Kidney epithelial cell (primary cell): ENCODE data around the gene MCM3AP. TPM values are rescaled to one million over a fixed set of nuclear protein-coding genes. Genes with fewer than 3 reads are reported as not detected.

ENCODE experiments used
- DNase-seq: peaks from one replicate; pipeline ENCODE4 v3.0.0-alpha.2; 2010; ENCODE audit warnings: low read depth
- H3K27me3 ChIP-seq: 2 replicates; pipeline ENCODE4 v1.6.0; 2011; ENCODE audit warnings: low read length; ENCODE audit not compliant: control insufficient read depth, insufficient read depth
- H3K36me3 ChIP-seq: 2 replicates; pipeline ENCODE4 v1.5.1; 2011; ENCODE audit warnings: low read length; ENCODE audit not compliant: control insufficient read depth, insufficient read depth
- H3K4me3 ChIP-seq: 2 replicates; pipeline ENCODE4 v1.5.1; 2011; ENCODE audit warnings: low read depth, mild to moderate bottlenecking, control low read depth, low read length
- total RNA-seq: library from RNA; depleted of rRNA; stranded (reverse); fragments of >200 nt; gene quantifications from 2 replicates; pipeline ENCODE4 v1.2.3, GENCODE V29; 2015
- TF ChIP-seq, protein P1 (sequence below): IDR thresholded peaks from 2 replicates; pipeline ENCODE4 v1.5.1; 2011; ENCODE audit warnings: mild to moderate bottlenecking, moderate library complexity, low read length, control low read depth, inconsistent platforms; ENCODE audit not compliant: insufficient read depth, poor library complexity, severe bottlenecking

The MCM3AP gene
- total RNA-seq, 1 donor from 2014 or later = 63.7 TPM

DNA sequence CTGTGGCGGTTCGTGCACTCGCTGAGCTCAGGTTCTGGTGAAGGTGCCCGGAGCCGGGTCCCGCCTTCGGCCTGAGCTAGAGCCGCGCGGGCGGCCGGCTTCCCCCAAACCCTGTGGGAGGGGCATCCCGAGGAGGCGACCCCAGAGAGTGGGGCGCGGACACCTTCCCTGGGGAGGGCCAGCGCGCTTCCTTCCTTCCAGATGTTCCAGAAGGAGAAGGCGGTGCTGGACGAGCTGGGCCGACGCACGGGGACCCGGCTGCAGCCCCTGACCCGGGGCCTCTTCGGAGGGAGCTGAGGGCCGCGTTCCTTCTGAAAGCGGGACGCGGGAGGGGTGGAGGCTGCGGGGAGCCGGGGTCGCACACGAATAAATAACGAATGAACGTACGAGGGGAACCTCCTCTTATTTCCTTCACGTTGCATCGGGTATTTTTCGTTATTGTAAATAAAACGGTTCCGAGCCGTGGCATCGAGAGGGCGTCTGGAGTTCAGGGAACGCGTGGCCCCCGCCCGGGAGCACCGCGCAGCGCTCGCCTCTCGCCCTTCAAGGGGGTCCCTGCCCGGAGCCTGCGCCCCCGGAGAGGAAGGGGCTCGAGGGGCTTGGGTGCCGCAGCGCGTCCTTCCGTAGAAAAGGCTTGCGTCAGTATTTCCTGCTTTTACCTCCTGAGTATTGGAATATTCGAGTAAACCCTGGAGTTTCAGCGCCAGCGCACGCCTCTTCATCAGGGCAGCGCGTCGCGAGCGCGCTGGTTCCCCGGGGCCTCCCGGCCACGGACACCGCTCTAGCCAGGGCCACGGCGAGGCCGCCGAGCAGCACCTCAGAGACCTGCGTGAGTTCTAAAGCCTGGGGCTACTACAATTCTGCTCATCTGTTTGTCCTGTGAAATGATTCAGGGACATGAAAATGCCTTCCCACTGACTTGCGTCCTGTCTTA is 12.2 kb upstream of the MCM3AP start:
- Histone ChIP-seq H3K27me3 (peaks cover 6% of the 10 kb centered on the region), H3K4me3 (peak overlapping the region; percentile 32), H3K36me3 (peaks cover 3% of the 10 kb centered on the region)
- no peak for DNase-seq
- TF ChIP-seq, protein P1, sequence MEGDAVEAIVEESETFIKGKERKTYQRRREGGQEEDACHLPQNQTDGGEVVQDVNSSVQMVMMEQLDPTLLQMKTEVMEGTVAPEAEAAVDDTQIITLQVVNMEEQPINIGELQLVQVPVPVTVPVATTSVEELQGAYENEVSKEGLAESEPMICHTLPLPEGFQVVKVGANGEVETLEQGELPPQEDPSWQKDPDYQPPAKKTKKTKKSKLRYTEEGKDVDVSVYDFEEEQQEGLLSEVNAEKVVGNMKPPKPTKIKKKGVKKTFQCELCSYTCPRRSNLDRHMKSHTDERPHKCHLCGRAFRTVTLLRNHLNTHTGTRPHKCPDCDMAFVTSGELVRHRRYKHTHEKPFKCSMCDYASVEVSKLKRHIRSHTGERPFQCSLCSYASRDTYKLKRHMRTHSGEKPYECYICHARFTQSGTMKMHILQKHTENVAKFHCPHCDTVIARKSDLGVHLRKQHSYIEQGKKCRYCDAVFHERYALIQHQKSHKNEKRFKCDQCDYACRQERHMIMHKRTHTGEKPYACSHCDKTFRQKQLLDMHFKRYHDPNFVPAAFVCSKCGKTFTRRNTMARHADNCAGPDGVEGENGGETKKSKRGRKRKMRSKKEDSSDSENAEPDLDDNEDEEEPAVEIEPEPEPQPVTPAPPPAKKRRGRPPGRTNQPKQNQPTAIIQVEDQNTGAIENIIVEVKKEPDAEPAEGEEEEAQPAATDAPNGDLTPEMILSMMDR = no peak

DNA sequence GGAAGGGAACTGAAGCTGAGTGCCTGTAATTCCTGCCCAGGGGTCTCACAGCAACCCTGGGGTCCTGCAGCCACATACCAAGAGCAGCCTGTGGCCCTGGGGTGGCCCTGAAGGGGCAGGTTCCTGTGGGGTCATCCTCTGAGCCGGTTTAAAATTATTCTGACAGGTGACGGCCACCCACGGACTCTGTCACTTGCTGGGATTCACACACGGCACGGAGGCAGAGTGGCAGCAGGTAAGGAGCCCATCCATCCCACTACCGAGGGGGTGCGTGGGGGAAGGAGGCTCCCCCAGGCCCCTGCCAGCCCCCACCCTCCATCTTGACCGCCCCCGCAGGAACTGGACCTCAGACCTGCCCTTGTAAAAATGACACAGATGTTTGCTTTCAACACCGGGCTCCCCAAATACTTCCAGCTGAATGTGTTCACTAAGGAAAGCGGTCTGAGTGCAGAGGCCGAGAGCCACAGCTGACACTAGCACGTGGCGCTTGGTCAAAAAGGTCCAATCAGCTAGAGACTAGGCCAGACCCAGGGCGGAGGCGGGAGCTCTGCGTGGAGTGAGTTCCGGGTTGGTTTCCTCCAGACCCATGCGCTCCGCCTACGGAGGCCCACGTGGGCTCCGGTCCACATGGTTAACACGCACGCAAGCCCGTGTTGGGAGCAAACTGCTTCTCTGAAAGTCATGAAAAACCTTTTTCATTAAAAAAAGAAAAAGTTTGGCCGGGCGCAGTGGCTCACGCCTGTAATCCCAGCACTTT is 10.8 kb upstream of the MCM3AP start:
- DNase-seq = no peak
- TF ChIP-seq, protein P1 = no peak
- Histone ChIP-seq H3K36me3 (peaks cover 2% of the 10 kb centered on the region), H3K4me3 (no peak overlapping the region), H3K27me3 (peaks cover 6% of the 10 kb centered on the region)

DNA sequence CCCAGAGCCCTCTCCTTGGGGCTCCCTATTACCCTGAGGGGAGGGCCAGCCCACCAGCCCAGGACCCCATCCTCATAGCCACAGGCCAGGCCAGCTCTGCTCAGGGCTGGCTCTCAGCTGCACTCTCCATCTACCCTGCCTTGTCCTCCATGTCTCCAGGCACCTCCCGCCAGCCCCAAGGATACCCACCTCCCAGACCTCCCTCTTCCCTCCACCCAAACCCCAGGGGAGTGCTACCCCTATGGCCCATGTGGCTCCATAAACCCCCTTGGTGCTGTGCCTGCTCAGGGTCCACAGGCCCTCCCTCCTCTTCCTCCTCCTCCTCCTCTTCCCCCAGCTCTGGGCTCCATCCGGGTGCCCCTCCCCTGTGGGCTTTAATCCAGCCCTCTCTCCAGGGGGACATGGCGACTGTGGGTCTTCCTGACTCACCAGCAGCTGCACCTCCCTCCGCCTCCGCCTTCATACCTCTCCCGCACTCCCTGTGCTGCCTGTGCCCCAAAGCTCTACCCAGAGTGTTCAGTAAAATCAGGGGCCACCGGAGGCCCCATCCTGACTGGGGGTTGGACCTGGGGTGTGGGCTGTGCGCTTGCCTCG is 9.9 kb upstream of the MCM3AP start:
- Histone ChIP-seq H3K4me3 (no peak overlapping the region), H3K27me3 (peaks cover 6% of the 10 kb centered on the region), H3K36me3 (no peaks in the 10 kb centered on the region)
- TF ChIP-seq, protein P1 = no peak
- DNase-seq = no peak

DNA sequence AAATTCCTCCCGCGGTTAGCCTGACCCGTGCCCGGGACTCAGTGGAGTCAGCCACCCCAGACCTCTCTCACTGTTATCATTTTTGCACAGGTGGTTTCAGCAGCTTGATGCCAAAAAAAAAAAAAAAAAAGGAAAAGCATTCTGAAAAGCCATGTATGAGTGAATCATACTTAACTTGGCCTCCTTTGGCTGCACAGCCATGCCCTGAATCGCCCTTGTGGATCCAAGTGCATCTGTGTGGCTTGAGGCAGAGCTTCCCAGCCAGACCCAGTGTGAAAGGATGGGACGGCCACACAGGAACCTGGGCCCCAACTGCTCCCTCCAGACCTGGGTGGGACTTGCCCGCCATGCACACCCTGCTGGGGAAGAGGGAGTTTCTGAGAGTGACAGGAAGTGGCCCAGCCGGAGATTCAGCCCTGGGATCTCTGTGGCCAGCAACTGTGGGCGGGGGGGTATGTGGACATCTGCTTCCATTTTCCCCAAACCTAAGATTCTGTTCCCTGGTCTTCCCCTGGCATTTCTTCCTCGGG is 9.3 kb upstream of the MCM3AP start:
- Histone ChIP-seq H3K27me3 (peaks cover 6% of the 10 kb centered on the region), H3K36me3 (no peaks in the 10 kb centered on the region), H3K4me3 (no peak overlapping the region)
- TF ChIP-seq, protein P1 = no peak
- DNase-seq = peak; percentile 48

DNA sequence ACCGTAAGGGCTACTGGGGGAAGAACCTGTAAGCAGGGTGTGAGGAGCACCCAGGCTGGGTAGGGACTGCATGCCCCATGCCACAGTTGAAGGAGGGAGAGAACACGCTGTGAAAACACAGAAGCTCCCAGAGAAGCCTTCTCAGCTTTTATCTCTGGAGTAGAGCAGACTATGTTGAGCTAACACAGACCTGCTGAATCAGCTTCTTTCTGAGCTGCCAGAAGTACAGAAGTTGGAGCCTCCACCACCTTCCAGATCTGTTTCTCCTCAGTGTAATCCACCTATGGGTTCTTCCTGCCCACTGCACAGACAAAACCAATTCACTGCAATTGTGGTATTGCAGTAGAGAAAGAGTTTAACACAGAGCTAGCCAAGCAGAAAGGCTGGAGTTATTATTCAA is 6.2 kb upstream of the MCM3AP start:
- H3K27me3 ChIP-seq = no peaks in the 10 kb centered on the region
- no peak overlapping the region for H3K4me3 ChIP-seq
- no peaks in the 10 kb centered on the region for H3K36me3 ChIP-seq
- TF ChIP-seq, protein P1 = no peak
- DNase-seq = no peak
